AG04449 (cell line): ENCODE measurements around the gene NADK2.
"Not testable (repeated sequence)": the region's sequence is repeated elsewhere in the genome, so short reads cannot be mapped to it uniquely, and the experiment has no call there.

Source experiments
- CTCF ChIA-PET: fragments of 350-600 bp; formaldehyde crosslinking; extraction: SDS; loops from one replicate; lab custom pipeline; 2021; ENCODE audit warnings: antibody characterized with exemption; lab: Yijun Ruan, JAX
- POLR2A ChIA-PET: fragments of 400-600, 350-600 bp; formaldehyde crosslinking; extraction: SDS; loops from one replicate; lab custom pipeline; 2020; ENCODE audit warnings: antibody characterized with exemption, inconsistent platforms; lab: Yijun Ruan, JAX
- DNase-seq: peaks from one replicate; pipeline ENCODE4 v3.0.0-alpha.2; 2010; ENCODE audit warnings: low read depth, low spot score
- H3K4me3 ChIP-seq: 2 replicates; pipeline ENCODE4 v1.5.1; 2011; ENCODE audit warnings: low read depth, mild to moderate bottlenecking, control low read depth, low read length
- CTCF ChIP-seq: IDR thresholded peaks from one replicate; pipeline ENCODE4 v1.5.1; 2011; ENCODE audit warnings: mild to moderate bottlenecking, moderate library complexity, low read length, control low read depth, inconsistent platforms; ENCODE audit not compliant: insufficient read depth; ENCODE audit errors: missing control alignments

The NADK2 gene

GRCh38 chr5:36241631-36242533 lies at the start of gene NADK2:
NADK2 (minus strand) TSS chr5:36241925; CDS start chr5:36241798, 127 bp downstream.
- POLR2A ChIA-PET: interaction anchor here (0.6 to 2.2 kb wide), 4 partner anchors 18 to 90 kb away, joined by 3 to 8 read pairs (median 4); partner anchors contain the start of genes LMBRD2 and SKP2

GRCh38 chr5:36285837-36286615 lies 44.3 kb upstream of the NADK2 start:
- TF ChIP-seq CTCF: no peak
- H3K4me3 ChIP-seq: no peak overlapping the region
- no peak for DNase-seq
- ChIA-PET POLR2A (interaction anchor here (0.6 kb wide), 1 partner anchor 109 kb away, joined by 3 read pairs; no protein-coding TSS in a partner anchor), CTCF (interaction anchor here (0.6 to 1.4 kb wide), 4 partner anchors 9 to 20 kb away, joined by 3 to 6 read pairs (median 4); no protein-coding TSS in a partner anchor)

More at GRCh38 chr5:36241631-36242533, at the start of gene NADK2:
- CTCF ChIA-PET: interaction anchor here (0.6 to 4.8 kb wide), 33 partner anchors 9 to 450 kb away, joined by 3 to 31 read pairs (median 5); partner anchors contain the start of genes LMBRD2 and SKP2
- DNase-seq: peak; percentile 71
- TF ChIP-seq CTCF: peak; percentile 68
- H3K4me3 ChIP-seq: peak within 1 kb of the TSS; percentile 78

- DNase-seq, POLR2A ChIA-PET, H3K4me3 ChIP-seq: not testable (repeated sequence)
- CTCF ChIA-PET: interaction anchor here (1.8 to 2.1 kb wide), 2 partner anchors 19 to 22 kb away, joined by 4 to 7 read pairs; no protein-coding TSS in a partner anchor
These were observed 42.0 kb upstream of the NADK2 start for GRCh38 chr5:36283775-36284174.

GRCh38 chr5:36281626-36282025 lies 39.9 kb upstream of the NADK2 start:
- POLR2A ChIA-PET: no interaction called here
- CTCF ChIA-PET: interaction anchor here (1.0 to 1.5 kb wide), 3 partner anchors 17 to 24 kb away, joined by 3 to 6 read pairs (median 3); no protein-coding TSS in a partner anchor
- no peak overlapping the region for H3K4me3 ChIP-seq
- no peak for TF ChIP-seq CTCF
- no peak for DNase-seq

- ChIA-PET CTCF (interaction anchor here (0.8 to 6.8 kb wide), 4 partner anchors 10 to 412 kb away, joined by 3 to 55 read pairs (median 4); no protein-coding TSS in a partner anchor), POLR2A (no interaction called here)
- H3K4me3 ChIP-seq: no peak overlapping the region
- DNase-seq: no peak
- TF ChIP-seq CTCF: no peak
These were observed 37.5 kb upstream of the NADK2 start for GRCh38 chr5:36279054-36279698.
